Measurements from ENCODE around the gene EPB41L1.

The EPB41L1 gene

GRCh38 chr20:36153736-36154699, 522 bp upstream of the EPB41L1 start:
- FAIRE-seq = peak; percentile 85
- peak; percentile 95 for DNase-seq (ENCODE audit: low spot score)

GRCh38 chr20:36155629-36155971, 1.1 kb downstream of the EPB41L1 start:
- FAIRE-seq = no peak
- DNase-seq (ENCODE audit: low spot score) = no peak

- FAIRE-seq (no peak), DNase-seq (ENCODE audit: low spot score) (no peak)
These were observed 1.5 kb downstream of the EPB41L1 start for GRCh38 chr20:36155991-36156390.

GRCh38 chr20:36157610-36158009, 3.1 kb downstream of the EPB41L1 start:
- DNase-seq (ENCODE audit: low spot score) = no peak
- no peak for FAIRE-seq

GRCh38 chr20:36158160-36158741, 3.7 kb downstream of the EPB41L1 start:
- DNase-seq (ENCODE audit: low spot score) (no peak), FAIRE-seq (no peak)

- DNase-seq (ENCODE audit: low spot score) (no peak), FAIRE-seq (no peak)
These were observed 5.3 kb downstream of the EPB41L1 start for GRCh38 chr20:36159833-36160232.

GRCh38 chr20:36162272-36162966, 7.9 kb downstream of the EPB41L1 start:
- no peak for DNase-seq (ENCODE audit: low spot score)
- no peak for FAIRE-seq

- DNase-seq (ENCODE audit: low spot score) (no peak), FAIRE-seq (no peak)
These were observed 13.5 kb downstream of the EPB41L1 start for GRCh38 chr20:36167902-36168503.

- FAIRE-seq = no peak
- DNase-seq (ENCODE audit: low spot score) = no peak
These were observed 16.1 kb downstream of the EPB41L1 start for GRCh38 chr20:36170542-36171215.

GRCh38 chr20:36173451-36173933, 19.0 kb downstream of the EPB41L1 start:
- no peak for DNase-seq (ENCODE audit: low spot score)
- FAIRE-seq = peak; percentile 50

GRCh38 chr20:36175016-36175415, 20.5 kb downstream of the EPB41L1 start:
- FAIRE-seq = no peak
- no peak for DNase-seq (ENCODE audit: low spot score)

- FAIRE-seq (no peak), DNase-seq (ENCODE audit: low spot score) (no peak)
These were observed 21.0 kb downstream of the EPB41L1 start for GRCh38 chr20:36175475-36175995.

GRCh38 chr20:36177716-36178115, 23.2 kb downstream of the EPB41L1 start:
- FAIRE-seq = no peak
- no peak for DNase-seq (ENCODE audit: low spot score)

- FAIRE-seq (no peak), DNase-seq (ENCODE audit: low spot score) (no peak)
These were observed 24.8 kb downstream of the EPB41L1 start for GRCh38 chr20:36179170-36179945.

- no peak for FAIRE-seq
These were observed 25.8 kb downstream of the EPB41L1 start for GRCh38 chr20:36180323-36180722.

GRCh38 chr20:36181934-36182603, 27.5 kb downstream of the EPB41L1 start:
- DNase-seq (ENCODE audit: low spot score) = no peak
- FAIRE-seq = no peak

More at GRCh38 chr20:36180323-36180722, 25.8 kb downstream of the EPB41L1 start:
- DNase-seq (ENCODE audit: low spot score) = no peak

- FAIRE-seq (no peak), DNase-seq (ENCODE audit: low spot score) (no peak)
These were observed 28.1 kb downstream of the EPB41L1 start for GRCh38 chr20:36182604-36183154.

GRCh38 chr20:36183155-36183944, 28.8 kb downstream of the EPB41L1 start:
- FAIRE-seq (no peak), DNase-seq (ENCODE audit: low spot score) (no peak)
